A549 (cell line): ENCODE data around the gene LRP6. TPM values are rescaled to one million over a fixed set of nuclear protein-coding genes. Genes with fewer than 3 reads are reported as not detected.
A peak's percentile ranks its signal among the peaks of the same experiment; 100 is the strongest.

ENCODE experiments used
- ATAC-seq, 2 experiments: fragments of 200-7000 bp in 1 of 2; fragments of >200 bp in 1 of 2; cut with Nextera tagmentation in 1 of 2; cut with Tn5 transposase in 1 of 2; 3 replicates each; pipeline versions ENCODE4 v1.8.0 to v1.9.1; 2018 to 2020; ENCODE audit warnings: mild to moderate bottlenecking in 1 of 2, moderate library complexity in 1 of 2
- CTCF ChIA-PET: fragments of 300-600 bp; sonication (Branson Sonifier 250); formaldehyde crosslinking; extraction: SDS; loops from one replicate; lab custom pipeline; 2021; ENCODE audit warnings: antibody characterized with exemption, inconsistent platforms; lab: Yijun Ruan, JAX
- POLR2A ChIA-PET: fragments of 350-600 bp; formaldehyde crosslinking; extraction: SDS; loops from one replicate; lab custom pipeline; 2021; ENCODE audit warnings: antibody characterized with exemption, inconsistent platforms; lab: Yijun Ruan, JAX
- DNase-seq, 2 experiments: peaks; one replicate each; pipeline versions ENCODE4 v3.0.0 to v3.0.0-alpha.2; 2011 to 2016; ENCODE audit warnings: low read depth in 1 of 2, low spot score in 1 of 2
- FAIRE-seq: peaks from 2 replicates; lab custom pipeline; 2011; peaks lifted over from hg19 to GRCh38; lab: Jason Lieb, UNC
- H3K27ac ChIP-seq, 2 experiments: fragments of >200 bp; sonication (Bioruptor Twin); formaldehyde crosslinking; 3 replicates each; pipeline ENCODE4 v1.5.1; 2016 to 2017
- H3K4me1 ChIP-seq: fragments of >200 bp; sonication (Bioruptor Twin); formaldehyde crosslinking; 3 replicates; pipeline ENCODE4 v1.6.1; 2016
- H3K4me2 ChIP-seq: fragments of >200 bp; sonication (Bioruptor Twin); formaldehyde crosslinking; 3 replicates; pipeline ENCODE4 v1.6.1; 2016
- H3K4me3 ChIP-seq: fragments of >200 bp; sonication (Bioruptor Twin); formaldehyde crosslinking; 3 replicates; pipeline ENCODE4 v1.5.1; 2016
- H3K9me3 ChIP-seq: fragments of >200 bp; sonication (Bioruptor Twin); formaldehyde crosslinking; 3 replicates; pipeline ENCODE4 v1.6.1; 2016
- BCL3 ChIP-seq: fragments of >200 bp; sonication (Bioruptor Twin); formaldehyde crosslinking; IDR thresholded peaks from 3 replicates; pipeline ENCODE4 v1.6.1; 2016
- CBX8 ChIP-seq: fragments of 200-600 bp; sonication (generic); IDR thresholded peaks from 2 replicates; pipeline ENCODE4 v1.6.1; 2016
- CHD2 ChIP-seq: fragments of 150-350 bp; IDR thresholded peaks from 2 replicates; pipeline ENCODE4 v1.6.1; 2014; ENCODE audit warnings: low read length; ENCODE audit not compliant: partially characterized antibody
- CHD4 ChIP-seq: fragments of 200-600 bp; sonication (generic); IDR thresholded peaks from 2 replicates; pipeline ENCODE4 v1.6.1; 2016; ENCODE audit warnings: antibody characterized with exemption, mild to moderate bottlenecking, borderline replicate concordance
- EHF ChIP-seq: fragments of 250-450 bp; sonication (Bioruptor Pico); IDR thresholded peaks from 2 replicates; pipeline ENCODE4 v1.5.0; 2020; ENCODE audit warnings: mild to moderate bottlenecking
- EHMT2 ChIP-seq: fragments of 200-600 bp; sonication (generic); IDR thresholded peaks from 2 replicates; pipeline ENCODE4 v1.6.1; 2016; ENCODE audit warnings: antibody characterized with exemption, low read depth, mild to moderate bottlenecking, moderate library complexity
- EP300 ChIP-seq, 2 experiments: fragments of >200 bp; sonication (Bioruptor Twin); formaldehyde crosslinking; IDR thresholded peaks; 2 replicates in 1 of 2; 3 replicates in 1 of 2; pipeline ENCODE4 v1.6.1; 2016 to 2017
- ESRRA ChIP-seq: fragments of 150-350 bp; IDR thresholded peaks from 2 replicates; pipeline ENCODE4 v1.6.1; 2014; ENCODE audit warnings: mild to moderate bottlenecking, low read length, borderline replicate concordance
- FOSB ChIP-seq: fragments of 250-450 bp; sonication (Bioruptor Pico); IDR thresholded peaks from 2 replicates; pipeline ENCODE4 v1.5.0; 2020; ENCODE audit warnings: mild to moderate bottlenecking, moderate library complexity
- FOXS1 ChIP-seq: fragments of 250-450 bp; sonication (Bioruptor Pico); IDR thresholded peaks from 2 replicates; pipeline ENCODE4 v1.5.0; 2020; ENCODE audit warnings: mild to moderate bottlenecking, moderate library complexity
- GATA3 ChIP-seq: IDR thresholded peaks from 2 replicates; pipeline ENCODE4 v1.6.1; 2012; ENCODE audit warnings: borderline replicate concordance
- HOXB13 ChIP-seq: fragments of 250-450 bp; sonication (Bioruptor Pico); IDR thresholded peaks from 2 replicates; pipeline ENCODE4 v1.5.0; 2020; ENCODE audit warnings: low read depth, mild to moderate bottlenecking, moderate library complexity
- HOXB5 ChIP-seq: fragments of 250-450 bp; sonication (Bioruptor Pico); IDR thresholded peaks from 2 replicates; pipeline ENCODE4 v1.5.0; 2020; ENCODE audit warnings: mild to moderate bottlenecking, moderate library complexity
- JUN ChIP-seq, 2 experiments: fragments of >200 bp; sonication (Bioruptor Twin); formaldehyde crosslinking; IDR thresholded peaks; 2 replicates in 1 of 2; 3 replicates in 1 of 2; pipeline ENCODE4 v1.6.1; 2016 to 2017
- JUNB ChIP-seq: fragments of >200 bp; sonication (Bioruptor Twin); formaldehyde crosslinking; IDR thresholded peaks from 2 replicates; pipeline ENCODE4 v1.6.1; 2016
- MAFK ChIP-seq: fragments of 450-650 bp; IDR thresholded peaks from 2 replicates; pipeline ENCODE4 v1.6.1; 2014; ENCODE audit not compliant: partially characterized antibody
- NFE2L2 ChIP-seq: fragments of 150-350 bp; conservative IDR thresholded peaks from 2 replicates; pipeline ENCODE4 v1.6.1; 2014; ENCODE audit warnings: low read length
- NPAS2 ChIP-seq: fragments of 250-450 bp; sonication (Bioruptor Pico); IDR thresholded peaks from 2 replicates; pipeline ENCODE4 v1.8.0; 2022; ENCODE audit warnings: mild to moderate bottlenecking, moderate library complexity, borderline replicate concordance
- PHF8 ChIP-seq: fragments of 200-600 bp; sonication (generic); IDR thresholded peaks from 2 replicates; pipeline ENCODE4 v1.6.1; 2016; ENCODE audit warnings: low read depth, mild to moderate bottlenecking, antibody characterized with exemption, moderate library complexity, borderline replicate concordance
- POLR2AphosphoS2 ChIP-seq: conservative IDR thresholded peaks from 2 replicates; pipeline ENCODE4 v1.6.1; 2012; ENCODE audit warnings: low read length, improper control_type of control experiment, inconsistent platforms
- RAD21 ChIP-seq, 2 experiments: fragments of >200 bp in 1 of 2; sonication (Bioruptor Twin) in 1 of 2; formaldehyde crosslinking in 1 of 2; IDR thresholded peaks in 1 of 2; conservative IDR thresholded peaks in 1 of 2; 2 replicates in 1 of 2; 3 replicates in 1 of 2; pipeline ENCODE4 v1.6.1; 2012 to 2018; ENCODE audit warnings: inconsistent platforms in 1 of 2
- RCOR1 ChIP-seq: fragments of 150-350 bp; IDR thresholded peaks from 2 replicates; pipeline ENCODE4 v1.6.1; 2014; ENCODE audit warnings: antibody characterized with exemption, low read length, low read depth
- RFX5 ChIP-seq: fragments of 450-650 bp; IDR thresholded peaks from 2 replicates; pipeline ENCODE4 v1.7.1; 2014; ENCODE audit warnings: antibody characterized with exemption, mild to moderate bottlenecking, moderate library complexity
- RNF2 ChIP-seq: fragments of 200-600 bp; sonication (generic); IDR thresholded peaks from 2 replicates; pipeline ENCODE4 v1.6.1; 2016; ENCODE audit warnings: low read depth, mild to moderate bottlenecking, antibody characterized with exemption, moderate library complexity, borderline replicate concordance
- ZFP36 ChIP-seq: fragments of 450-650 bp; IDR thresholded peaks from 2 replicates; pipeline ENCODE4 v1.6.1; 2014; ENCODE audit warnings: borderline replicate concordance; ENCODE audit not compliant: partially characterized antibody
- ZNF302 ChIP-seq: fragments of 250-450 bp; sonication (Bioruptor Pico); IDR thresholded peaks from 2 replicates; pipeline ENCODE4 v1.9.0; 2021; ENCODE audit warnings: inconsistent platforms, mild to moderate bottlenecking, moderate library complexity
- WGBS: methylation state at CpG from one replicate; pipeline ENCODE4 v1.1.6; 2017; ENCODE audit errors: missing lambda C conversion rate; 5-methylcytosine and 5-hydroxymethylcytosine counted together
- polyA plus RNA-seq, 4 experiments: library from polyadenylated mRNA; depleted of rRNA in 3 of 4; stranded (reverse); fragments of >200 nt; fragmentation: RNase III in 1 of 4; extraction: RNeasy Plus Mini Kit Qiagen cat#74134 plus additional on column Dnase treatment in 1 of 4; gene quantifications; 2 replicates in 3 of 4; 3 replicates in 1 of 4; pipeline ENCODE4 v1.2.3, GENCODE V29; 2011 to 2017
- TF ChIP-seq, protein P1 (sequence below): fragments of 450-650 bp; IDR thresholded peaks from 2 replicates; pipeline ENCODE4 v1.6.1; 2014; ENCODE audit warnings: antibody characterized with exemption
- TF ChIP-seq, protein P2 (sequence below): IDR thresholded peaks from 2 replicates; pipeline ENCODE4 v1.6.1; 2012; ENCODE audit warnings: low read depth, borderline replicate concordance
- TF ChIP-seq, protein P3 (sequence below): IDR thresholded peaks from 2 replicates; pipeline ENCODE4 v1.6.1; 2012
- TF ChIP-seq, protein P4 (sequence below): fragments of >200 bp; sonication (Bioruptor Twin); formaldehyde crosslinking; IDR thresholded peaks from 2 replicates; pipeline ENCODE4 v1.6.1; 2016

The LRP6 gene
- polyA plus RNA-seq, 2 of the 4 experiments (the other 2 are of a cell fraction) = 26.6 to 50.3 TPM

DNA sequence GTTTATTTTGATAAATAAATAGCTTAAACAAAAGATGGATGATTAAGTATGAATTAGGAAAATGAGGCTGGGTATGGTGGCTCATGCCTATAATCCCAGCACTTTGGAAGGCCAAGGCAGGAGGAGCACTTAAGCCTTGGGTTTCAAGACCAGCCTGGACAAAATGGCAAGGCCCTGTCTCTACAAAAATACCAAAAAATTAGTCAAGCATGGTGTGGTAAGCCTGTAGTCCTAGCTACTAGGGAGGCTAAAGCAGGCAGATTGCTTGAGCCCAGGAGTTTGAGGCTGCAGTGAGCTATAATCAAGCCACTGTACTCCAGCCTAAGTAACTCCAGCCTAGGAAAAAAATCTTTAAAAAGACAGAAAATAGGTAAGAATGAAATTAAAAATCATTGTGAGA lies 100.1 kb downstream of the LRP6 start (continued):
- TF ChIP-seq BCL3 (no peak), CHD4 (no peak), CBX8 (no peak)

GRCh38 chr12:12159988-12160387 lies 106.9 kb downstream of the LRP6 start:
- FAIRE-seq = peak; percentile 36
- CTCF ChIA-PET = interaction anchor here (0.6 kb wide), 1 partner anchor 188 kb away, joined by 4 read pairs; no protein-coding TSS in a partner anchor
- no peak for TF ChIP-seq ZFP36
- TF ChIP-seq ZNF302 = no peak
- no peak for TF ChIP-seq RCOR1
- TF ChIP-seq ESRRA = no peak
- no peak for TF ChIP-seq FOXS1 (CRISPR knock-in tag)
- TF ChIP-seq PHF8 = no peak
- no peak for TF ChIP-seq NFE2L2
- TF ChIP-seq, protein P1, sequence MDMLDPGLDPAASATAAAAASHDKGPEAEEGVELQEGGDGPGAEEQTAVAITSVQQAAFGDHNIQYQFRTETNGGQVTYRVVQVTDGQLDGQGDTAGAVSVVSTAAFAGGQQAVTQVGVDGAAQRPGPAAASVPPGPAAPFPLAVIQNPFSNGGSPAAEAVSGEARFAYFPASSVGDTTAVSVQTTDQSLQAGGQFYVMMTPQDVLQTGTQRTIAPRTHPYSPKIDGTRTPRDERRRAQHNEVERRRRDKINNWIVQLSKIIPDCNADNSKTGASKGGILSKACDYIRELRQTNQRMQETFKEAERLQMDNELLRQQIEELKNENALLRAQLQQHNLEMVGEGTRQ = no peak
- no peak for TF ChIP-seq HOXB5 (CRISPR knock-in tag)
- no peak for TF ChIP-seq NPAS2 (CRISPR knock-in tag)
- TF ChIP-seq RNF2 = no peak
- TF ChIP-seq EP300 (IDR thresholded peaks at IDR 0.05) = no peak
- TF ChIP-seq, protein P2, sequence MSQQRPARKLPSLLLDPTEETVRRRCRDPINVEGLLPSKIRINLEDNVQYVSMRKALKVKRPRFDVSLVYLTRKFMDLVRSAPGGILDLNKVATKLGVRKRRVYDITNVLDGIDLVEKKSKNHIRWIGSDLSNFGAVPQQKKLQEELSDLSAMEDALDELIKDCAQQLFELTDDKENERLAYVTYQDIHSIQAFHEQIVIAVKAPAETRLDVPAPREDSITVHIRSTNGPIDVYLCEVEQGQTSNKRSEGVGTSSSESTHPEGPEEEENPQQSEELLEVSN = no peak

GRCh38 chr12:12158858-12159257 lies 108.0 kb downstream of the LRP6 start:
- ATAC-seq = no peak
- ChIA-PET POLR2A (interaction anchor here (0.6 kb wide), 1 partner anchor 96 kb away, joined by 3 read pairs; no protein-coding TSS in a partner anchor), CTCF (no interaction called here)
- Histone ChIP-seq H3K27ac (no peak overlapping the region), H3K4me1 (peaks cover 4% of the 10 kb centered on the region; the same call in 2 of the 3 replicates), H3K9me3 (no peaks in the 10 kb centered on the region), H3K4me3 (no peak overlapping the region), H3K4me2 (no peak overlapping the region)
- FAIRE-seq = no peak
- 92% methylated on average over 8 of the region's 8 CpGs for WGBS
- TF ChIP-seq JUNB (no peak), HOXB13 (CRISPR knock-in tag) (no peak), RAD21 (conservative IDR thresholded peaks at IDR 0.05 in 1 of 2, IDR thresholded peaks at IDR 0.05 in 1 of 2) (no peak), NPAS2 (CRISPR knock-in tag) (no peak), CHD2 (no peak), RFX5 (no peak), POLR2AphosphoS2 (no peak), JUN (IDR thresholded peaks at IDR 0.05) (no peak), MAFK (no peak), GATA3 (no peak), EHF (no peak), EHMT2 (no peak), FOSB (no peak)
- TF ChIP-seq, protein P3, sequence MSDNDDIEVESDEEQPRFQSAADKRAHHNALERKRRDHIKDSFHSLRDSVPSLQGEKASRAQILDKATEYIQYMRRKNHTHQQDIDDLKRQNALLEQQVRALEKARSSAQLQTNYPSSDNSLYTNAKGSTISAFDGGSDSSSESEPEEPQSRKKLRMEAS = no peak
- TF ChIP-seq, protein P4, sequence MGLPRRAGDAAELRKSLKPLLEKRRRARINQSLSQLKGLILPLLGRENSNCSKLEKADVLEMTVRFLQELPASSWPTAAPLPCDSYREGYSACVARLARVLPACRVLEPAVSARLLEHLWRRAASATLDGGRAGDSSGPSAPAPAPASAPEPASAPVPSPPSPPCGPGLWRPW = no peak
- TF ChIP-seq, all 56 proteins: peak for 0
- no peak for DNase-seq

More at GRCh38 chr12:12159988-12160387, 106.9 kb downstream of the LRP6 start:
- DNase-seq = no peak
- Histone ChIP-seq H3K27ac (no peak overlapping the region), H3K4me2 (no peak overlapping the region), H3K4me3 (no peak overlapping the region), H3K9me3 (no peaks in the 10 kb centered on the region), H3K4me1 (peaks cover 14% of the 10 kb centered on the region)
- 81% methylated on average over 1 of the region's 1 CpG for WGBS
- no peak for ATAC-seq
- POLR2A ChIA-PET = no interaction called here
